H1 (cell line): ENCODE measurements around the gene PLXNA4. TPM values are rescaled to one million over a fixed set of nuclear protein-coding genes. Genes with fewer than 3 reads are reported as not detected.

ENCODE experiments used
- CTCF ChIA-PET: fragments of 300-600 bp; sonication (Branson Sonifier 250); formaldehyde crosslinking; loops from one replicate; lab custom pipeline; 2021; ENCODE audit not compliant: partially characterized antibody; lab: Charles Lee
- POLR2A ChIA-PET: fragments of 300-600 bp; sonication (Branson Sonifier 250); formaldehyde crosslinking; loops from one replicate; lab custom pipeline; 2021; ENCODE audit warnings: inconsistent platforms; ENCODE audit not compliant: partially characterized antibody; lab: Charles Lee
- DNase-seq, 2 experiments: peaks; one replicate each; pipeline versions ENCODE4 v3.0.0 to v3.0.0-alpha.2; 2010 to 2022; ENCODE audit warnings: low spot score in 2 of 2, low read depth in 1 of 2, mixed read lengths in 1 of 2
- FAIRE-seq: peaks from 2 replicates; lab custom pipeline; 2011; peaks lifted over from hg19 to GRCh38; lab: Jason Lieb, UNC
- H2AFZ ChIP-seq: 2 replicates; pipeline ENCODE4 v1.8.1; 2012; ENCODE audit warnings: low read length, inconsistent platforms
- H2AK5ac ChIP-seq: 2 replicates; pipeline ENCODE4 v1.6.1; 2013; ENCODE audit warnings: low read depth, low read length
- H2BK120ac ChIP-seq: replicated peaks from 2 replicates; pipeline ENCODE3; 2013; ENCODE audit warnings: low read depth, low read length, inconsistent platforms
- H2BK12ac ChIP-seq: 2 replicates; pipeline ENCODE4 v1.6.1; 2013; ENCODE audit warnings: low read depth, low read length
- H2BK15ac ChIP-seq: 2 replicates; pipeline ENCODE4 v1.6.1; 2013; ENCODE audit warnings: low read length
- H2BK20ac ChIP-seq: 2 replicates; pipeline ENCODE4 v1.6.1; 2013; ENCODE audit warnings: low read length
- H2BK5ac ChIP-seq: 2 replicates; pipeline ENCODE4 v1.6.1; 2013; ENCODE audit warnings: low read depth, low read length
- H3K14ac ChIP-seq: 2 replicates; pipeline ENCODE4 v1.6.1; 2013; ENCODE audit warnings: inconsistent platforms; ENCODE audit not compliant: insufficient read length
- H3K18ac ChIP-seq: 2 replicates; pipeline ENCODE4 v1.6.1; 2013; ENCODE audit warnings: low read length; ENCODE audit errors: extremely low read depth
- H3K23ac ChIP-seq: 2 replicates; pipeline ENCODE4 v1.6.1; 2013; ENCODE audit warnings: inconsistent platforms; ENCODE audit not compliant: insufficient read length
- H3K23me2 ChIP-seq: 2 replicates; pipeline ENCODE4 v1.6.1; 2013; ENCODE audit warnings: low read depth, low read length
- H3K27ac ChIP-seq: 2 replicates; pipeline ENCODE4 v1.6.1; 2011; ENCODE audit warnings: low read depth, low read length, inconsistent platforms
- H3K27me3 ChIP-seq, 4 experiments: replicated peaks in 1 of 4; 1 replicate in 1 of 4; 2 replicates in 3 of 4; pipeline versions ENCODE4 v1.6.1 to v1.8.1; 2011 to 2013; ENCODE audit warnings: low read length in 3 of 4, mild to moderate bottlenecking in 3 of 4, inconsistent platforms in 2 of 4, mixed read lengths in 2 of 4, moderate library complexity in 1 of 4; ENCODE audit not compliant: control insufficient read depth in 3 of 4, insufficient read depth in 3 of 4; ENCODE audit errors: extremely low read depth in 1 of 4
- H3K36me3 ChIP-seq, 4 experiments: 2 replicates each; pipeline versions ENCODE4 v1.6.1 to v1.8.1; 2011 to 2013; ENCODE audit warnings: mild to moderate bottlenecking in 4 of 4, low read length in 3 of 4, moderate library complexity in 2 of 4, control low read depth in 1 of 4, inconsistent platforms in 1 of 4; ENCODE audit not compliant: insufficient read depth in 4 of 4, control insufficient read depth in 2 of 4
- H3K4ac ChIP-seq: replicated peaks from 2 replicates; pipeline ENCODE3; 2013; ENCODE audit warnings: low read length, low read depth, mixed read lengths, inconsistent platforms; ENCODE audit not compliant: insufficient read length
- H3K4me1 ChIP-seq, 4 experiments: replicated peaks in 1 of 4; 1 replicate in 1 of 4; 2 replicates in 3 of 4; pipeline versions ENCODE4 v1.6.1 to v1.8.1; 2011 to 2013; ENCODE audit warnings: low read length in 3 of 4, inconsistent platforms in 2 of 4, mixed read lengths in 1 of 4; ENCODE audit not compliant: insufficient read depth in 4 of 4, control insufficient read depth in 3 of 4
- H3K4me2 ChIP-seq, 2 experiments: 2 replicates each; pipeline versions ENCODE4 v1.6.1 to v1.8.1; 2011 to 2013; ENCODE audit warnings: low read depth in 2 of 2, low read length in 2 of 2, control low read depth in 1 of 2, inconsistent platforms in 1 of 2, mild to moderate bottlenecking in 1 of 2; ENCODE audit not compliant: insufficient read depth in 1 of 2
- H3K4me3 ChIP-seq, 4 experiments: fragments of 200-600, 300-600 bp in 1 of 4; sonication (generic), shearing (Covaris generic), sonication (Bioruptor Twin) in 1 of 4; 2 replicates each; pipeline versions ENCODE4 v1.5.1 to v1.8.1; 2011 to 2016; ENCODE audit warnings: low read length in 4 of 4, low read depth in 3 of 4, control low read depth in 2 of 4, inconsistent platforms in 2 of 4, mild to moderate bottlenecking in 2 of 4, mixed read lengths in 1 of 4, moderate library complexity in 1 of 4; ENCODE audit not compliant: insufficient read depth in 2 of 4; ENCODE audit errors: extremely low read depth in 1 of 4
- H3K56ac ChIP-seq: replicated peaks from 2 replicates; pipeline ENCODE3; 2013; ENCODE audit warnings: low read depth, mild to moderate bottlenecking, mixed read lengths, low read length, inconsistent platforms; ENCODE audit not compliant: insufficient read length
- H3K79me1 ChIP-seq: 2 replicates; pipeline ENCODE4 v1.6.1; 2013; ENCODE audit warnings: low read depth, low read length, control low read depth
- H3K79me2 ChIP-seq, 2 experiments: 2 replicates each; pipeline versions ENCODE4 v1.6.1 to v1.8.1; 2012 to 2013; ENCODE audit warnings: low read length in 2 of 2, mild to moderate bottlenecking in 2 of 2, inconsistent platforms in 1 of 2; ENCODE audit not compliant: insufficient read depth in 2 of 2, control insufficient read depth in 1 of 2
- H3K9ac ChIP-seq, 4 experiments: replicated peaks in 1 of 4; 1 replicate in 1 of 4; 2 replicates in 3 of 4; pipeline versions ENCODE4 v1.6.1 to v1.8.1; 2011 to 2013; ENCODE audit warnings: low read depth in 3 of 4, low read length in 3 of 4, control low read depth in 2 of 4, mild to moderate bottlenecking in 2 of 4, moderate library complexity in 2 of 4, inconsistent platforms in 1 of 4; ENCODE audit errors: extremely low read depth in 1 of 4
- H3K9me3 ChIP-seq, 2 experiments: 2 replicates each; pipeline versions ENCODE4 v1.6.1 to v1.8.1; 2012 to 2013; ENCODE audit warnings: mild to moderate bottlenecking in 2 of 2, moderate library complexity in 2 of 2, control low read depth in 1 of 2, inconsistent platforms in 1 of 2, low read depth in 1 of 2, low read length in 1 of 2, mixed read lengths in 1 of 2; ENCODE audit not compliant: insufficient read depth in 2 of 2
- H4K20me1 ChIP-seq, 2 experiments: replicated peaks in 1 of 2; 2 replicates each; pipeline versions ENCODE3 to v1.8.1; 2011 to 2013; ENCODE audit warnings: inconsistent platforms in 2 of 2, low read length in 2 of 2, mild to moderate bottlenecking in 1 of 2; ENCODE audit not compliant: insufficient read depth in 2 of 2, control insufficient read depth in 1 of 2
- H4K5ac ChIP-seq: 2 replicates; pipeline ENCODE4 v1.6.1; 2013; ENCODE audit warnings: low read length, low read depth, mixed read lengths, inconsistent platforms; ENCODE audit not compliant: insufficient read length
- H4K8ac ChIP-seq: 2 replicates; pipeline ENCODE4 v1.8.0; 2013; ENCODE audit warnings: mild to moderate bottlenecking, moderate library complexity, low read length, inconsistent platforms; ENCODE audit not compliant: insufficient read depth; ENCODE audit errors: extremely low read depth
- H4K91ac ChIP-seq: replicated peaks from 2 replicates; pipeline ENCODE3; 2013; ENCODE audit warnings: low read length, mixed read lengths, inconsistent platforms; ENCODE audit not compliant: insufficient read length
- EZH2 ChIP-seq: fragments of 200-600 bp; sonication (generic); IDR thresholded peaks from 2 replicates; pipeline ENCODE4 v1.7.1; 2012; ENCODE audit warnings: low read depth, mild to moderate bottlenecking, moderate library complexity, low read length, inconsistent platforms; ENCODE audit not compliant: severe bottlenecking
- JUN ChIP-seq: IDR thresholded peaks from 2 replicates; pipeline ENCODE4 v1.6.1; 2011; ENCODE audit warnings: low read depth, mild to moderate bottlenecking, improper control_type of control experiment, low read length
- NRF1 ChIP-seq: IDR thresholded peaks from 2 replicates; pipeline ENCODE4 v1.6.1; 2011; ENCODE audit warnings: mild to moderate bottlenecking, low read depth, low read length, improper control_type of control experiment
- POLR2A ChIP-seq, 2 experiments: IDR thresholded peaks; 1 replicate in 1 of 2; 2 replicates in 1 of 2; pipeline ENCODE4 v1.6.1; 2011; ENCODE audit warnings: low read depth in 2 of 2, low read length in 2 of 2, mild to moderate bottlenecking in 2 of 2; ENCODE audit errors: control extremely low read depth in 1 of 2
- RFX5 ChIP-seq: IDR thresholded peaks from 2 replicates; pipeline ENCODE4 v1.6.1; 2011; ENCODE audit warnings: low read depth, low read length, improper control_type of control experiment, borderline replicate concordance
- SIRT6 ChIP-seq: IDR thresholded peaks from one replicate; pipeline ENCODE4 v1.7.1; 2012; ENCODE audit warnings: low read length, inconsistent platforms
- SRF ChIP-seq: IDR thresholded peaks from 2 replicates; pipeline ENCODE4 v1.6.1; 2011; ENCODE audit warnings: mild to moderate bottlenecking, low read depth, low read length, moderate library complexity
- TAF7 ChIP-seq: optimal IDR thresholded peaks from 2 replicates; pipeline ENCODE3; 2011; ENCODE audit warnings: low read depth, mild to moderate bottlenecking, inconsistent platforms, low read length, moderate library complexity, borderline replicate concordance
- WGBS, 2 experiments: shearing (Covaris generic) in 1 of 2; methylation state at CpG; one replicate each; pipeline versions ENCODE4 v1.1.6 to v1.1.7; 2013 to 2015; ENCODE audit warnings: low lambda C conversion rate in 2 of 2, mixed read lengths in 2 of 2, inconsistent platforms in 1 of 2, low coverage in 1 of 2, missing lambda C conversion rate in 1 of 2; ENCODE audit not compliant: insufficient replicate concordance in 2 of 2, insufficient coverage in 1 of 2, insufficient read length in 1 of 2; ENCODE audit errors: extremely low coverage in 1 of 2, missing lambda C conversion rate in 1 of 2; 5-methylcytosine and 5-hydroxymethylcytosine counted together
- polyA plus RNA-seq, 7 experiments: library from polyadenylated mRNA; depleted of rRNA in 3 of 7; stranded (reverse) in 5 of 7; unstranded in 2 of 7; fragments of >200 nt in 5 of 7; fragments of 200-250 nt in 2 of 7; gene quantifications; 1 replicate in 5 of 7; 2 replicates in 1 of 7; 4 replicates in 1 of 7; pipeline versions ENCODE4 v1.2.1 to v1.2.3, GENCODE V29; 2011 to 2013; ENCODE audit warnings: missing spikeins in 2 of 7, mixed read lengths in 2 of 7
- total RNA-seq: library from RNA; stranded (reverse); fragmentation: NEBNext Ultra II Directional; extraction: Animal tissue kit (Norgen Biotek cat#: 25700); gene quantifications from 2 replicates; pipeline ENCODE4 v1.2.1, GENCODE V29; 2021
- TF ChIP-seq, protein P1 (sequence below), 3 experiments: IDR thresholded peaks; 1 replicate in 2 of 3; 2 replicates in 1 of 3; pipeline versions ENCODE4 v1.5.1 to v1.6.1; 2011; ENCODE audit warnings: low read length in 3 of 3, mild to moderate bottlenecking in 3 of 3, inconsistent platforms in 2 of 3, low read depth in 1 of 3, moderate library complexity in 1 of 3; ENCODE audit not compliant: insufficient read depth in 1 of 3; ENCODE audit errors: control extremely low read depth in 1 of 3

PLXNA4 gene
- total and polyA plus RNA-seq, 2 of the 8 experiments (the other 6 are each of a cell fraction or from before 2014, with no cell fraction given) = 0.76 to 0.79 TPM

DNA sequence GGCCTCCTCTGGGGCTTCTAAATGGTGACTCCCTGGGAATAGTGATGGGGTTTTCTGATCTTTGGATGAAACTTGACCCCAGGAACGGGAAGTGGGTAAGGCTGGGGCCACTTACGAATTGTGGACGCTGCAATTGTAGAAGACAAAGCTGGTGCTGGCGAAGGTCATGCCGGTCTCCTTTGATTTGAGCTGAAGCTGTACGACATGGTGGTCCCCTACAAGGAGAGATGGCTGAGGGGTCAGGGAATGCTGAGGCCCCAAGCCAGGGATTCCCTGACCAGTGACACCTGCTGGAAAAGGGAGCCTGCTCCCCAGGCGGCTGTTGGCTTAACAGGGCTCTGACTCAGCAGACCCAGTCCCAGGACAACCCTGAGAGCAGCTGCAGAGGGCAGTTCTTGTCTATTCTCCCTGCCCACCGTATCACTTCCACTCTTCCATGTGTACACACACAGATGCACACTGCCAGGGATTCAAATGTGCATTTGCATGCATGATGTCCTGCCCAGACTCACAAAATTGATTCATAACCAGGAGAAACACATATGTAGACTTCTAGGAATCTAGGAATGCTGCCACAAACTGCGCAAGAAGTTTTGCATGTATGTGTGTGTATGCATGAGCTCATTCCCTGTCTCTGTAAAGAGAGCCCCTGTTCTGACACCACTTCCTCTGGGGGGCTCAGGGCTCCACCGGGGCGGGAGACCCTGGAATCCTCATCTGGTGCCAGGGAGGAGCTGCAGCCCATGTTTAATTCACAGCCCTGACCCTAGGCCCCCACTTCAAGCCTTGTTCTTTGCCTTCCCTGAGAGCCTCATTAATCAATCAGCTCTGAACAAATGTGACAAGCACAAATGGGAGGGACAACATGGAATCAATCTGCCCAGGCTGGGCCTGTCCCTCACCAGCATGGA, 350.0 kb downstream of the PLXNA4 start:
- Histone ChIP-seq H4K20me1 (no peaks in the 10 kb centered on the region), H3K36me3 (no peaks in the 10 kb centered on the region), H2BK15ac (no peak overlapping the region), H3K79me2 (no peaks in the 10 kb centered on the region), H3K4me1 (peaks cover 0 to 3% (median 0%) of the 10 kb centered on the region in 4 experiments; a peak in 1 of 7 replicates), H3K23me2 (no peaks in the 10 kb centered on the region), H2AFZ (no peak overlapping the region), H3K4ac (no peak overlapping the region), H4K91ac (no peak overlapping the region), H2AK5ac (no peak overlapping the region), H3K23ac (no peak overlapping the region), H3K4me2 (no peak overlapping the region), H4K5ac (no peak overlapping the region), H3K14ac (no peak overlapping the region), H2BK20ac (no peak overlapping the region), H3K9ac (no peak overlapping the region), H2BK5ac (no peak overlapping the region), H2BK120ac (no peak overlapping the region), H3K79me1 (no peaks in the 10 kb centered on the region), H3K27me3 (no peaks in the 10 kb centered on the region; a peak in 1 of 7 replicates), H4K8ac (0 out of 2 replicates have a peak overlapping the region, but pooled peaks have one; percentile 5), H2BK12ac (no peak overlapping the region), H3K9me3 (no peaks in the 10 kb centered on the region), H3K4me3 (no peak overlapping the region), H3K56ac (no peak overlapping the region), H3K27ac (no peak overlapping the region), H3K18ac (no peak overlapping the region; the same call in 1 of the 2 replicates)
- WGBS, 2 experiments = 84% methylated on average over 11 of the region's 11 CpGs; no CpG with 5 or more reads in 1 of the 2 experiments
- POLR2A ChIA-PET = no interaction called here
- no peak for TF ChIP-seq JUN
- no peak for TF ChIP-seq SRF
- TF ChIP-seq TAF7 = no peak
- TF ChIP-seq, protein P1, sequence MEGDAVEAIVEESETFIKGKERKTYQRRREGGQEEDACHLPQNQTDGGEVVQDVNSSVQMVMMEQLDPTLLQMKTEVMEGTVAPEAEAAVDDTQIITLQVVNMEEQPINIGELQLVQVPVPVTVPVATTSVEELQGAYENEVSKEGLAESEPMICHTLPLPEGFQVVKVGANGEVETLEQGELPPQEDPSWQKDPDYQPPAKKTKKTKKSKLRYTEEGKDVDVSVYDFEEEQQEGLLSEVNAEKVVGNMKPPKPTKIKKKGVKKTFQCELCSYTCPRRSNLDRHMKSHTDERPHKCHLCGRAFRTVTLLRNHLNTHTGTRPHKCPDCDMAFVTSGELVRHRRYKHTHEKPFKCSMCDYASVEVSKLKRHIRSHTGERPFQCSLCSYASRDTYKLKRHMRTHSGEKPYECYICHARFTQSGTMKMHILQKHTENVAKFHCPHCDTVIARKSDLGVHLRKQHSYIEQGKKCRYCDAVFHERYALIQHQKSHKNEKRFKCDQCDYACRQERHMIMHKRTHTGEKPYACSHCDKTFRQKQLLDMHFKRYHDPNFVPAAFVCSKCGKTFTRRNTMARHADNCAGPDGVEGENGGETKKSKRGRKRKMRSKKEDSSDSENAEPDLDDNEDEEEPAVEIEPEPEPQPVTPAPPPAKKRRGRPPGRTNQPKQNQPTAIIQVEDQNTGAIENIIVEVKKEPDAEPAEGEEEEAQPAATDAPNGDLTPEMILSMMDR (IDR thresholded peaks at IDR 0.05; ENCODE audit: control extremely low read depth in 1 of 3, insufficient read depth in 1 of 3, low read depth in 1 of 3, low read length in 3 of 3) = peak in 1 of 3 experiments; percentile 4; a peak in 1 of 4 replicates
- no peak for TF ChIP-seq POLR2A (IDR thresholded peaks at IDR 0.05; ENCODE audit: control extremely low read depth in 1 of 2, low read depth in 2 of 2, low read length in 2 of 2)
- TF ChIP-seq RFX5 = no peak
- no peak for TF ChIP-seq NRF1
- TF ChIP-seq EZH2 = no peak
- no peak for TF ChIP-seq SIRT6
- FAIRE-seq (no peak), DNase-seq (no peak)
- CTCF ChIA-PET = interaction anchor here (0.8 to 3.9 kb wide), 6 partner anchors 11 to 70 kb away, joined by 3 to 14 read pairs (median 8); no protein-coding TSS in a partner anchor
